Mucosa of rectum (tissue), 2 donors: ENCODE measurements around the gene KCNE4.
"Not testable (repeated sequence)": the region's sequence is repeated elsewhere in the genome, so short reads cannot be mapped to it uniquely, and the experiment has no call there.

Experiments used
- H3K27ac ChIP-seq, 2 donors: one replicate each; pipeline ENCODE4 v1.7.0; 2013; ENCODE audit warnings: inconsistent platforms in 2 of 2, low read depth in 2 of 2, low read length in 2 of 2
- H3K27me3 ChIP-seq, 2 donors: one replicate each; pipeline ENCODE4 v1.7.0; 2013; ENCODE audit warnings: low read length in 2 of 2; ENCODE audit not compliant: control insufficient read depth in 2 of 2, insufficient read depth in 2 of 2
- H3K36me3 ChIP-seq, 2 donors: one replicate each; pipeline ENCODE4 v1.7.0; 2013; ENCODE audit warnings: low read length in 2 of 2; ENCODE audit not compliant: control insufficient read depth in 2 of 2, insufficient read depth in 2 of 2
- H3K4me1 ChIP-seq, 2 donors: one replicate each; pipeline ENCODE4 v1.7.0; 2013; ENCODE audit warnings: low read length in 2 of 2, mild to moderate bottlenecking in 1 of 2; ENCODE audit not compliant: control insufficient read depth in 2 of 2, insufficient read depth in 2 of 2
- H3K4me3 ChIP-seq, 2 donors: one replicate each; pipeline ENCODE4 v1.7.0; 2013; ENCODE audit warnings: low read length in 2 of 2
- H3K9ac ChIP-seq, 2 donors: one replicate each; pipeline ENCODE4 v1.7.0; 2013; ENCODE audit warnings: low read length in 2 of 2, low read depth in 1 of 2, mild to moderate bottlenecking in 1 of 2
- H3K9me3 ChIP-seq, 2 donors: one replicate each; pipeline ENCODE4 v1.7.0; 2013; ENCODE audit warnings: low read length in 2 of 2; ENCODE audit not compliant: control insufficient read depth in 2 of 2
- donor health status: healthy.
- donor health status: Normal muscosa, but diverticular disease.

KCNE4 gene

GRCh38 chr2:223071139-223071538, 19.1 kb downstream of the KCNE4 start:
- no peaks in the 10 kb centered on the region for H3K36me3 ChIP-seq
- H3K9me3 ChIP-seq: no peaks in the 10 kb centered on the region
- H3K27me3 ChIP-seq: no peaks in the 10 kb centered on the region
- no peak overlapping the region for H3K27ac ChIP-seq
- no peak overlapping the region for H3K9ac ChIP-seq
- H3K4me1 ChIP-seq: no peaks in the 10 kb centered on the region
- no peak overlapping the region for H3K4me3 ChIP-seq

GRCh38 chr2:223072826-223073225, 20.8 kb downstream of the KCNE4 start:
- Histone ChIP-seq H3K9ac (no peak overlapping the region), H3K36me3 (no peaks in the 10 kb centered on the region), H3K27ac (no peak overlapping the region), H3K9me3 (no peaks in the 10 kb centered on the region), H3K27me3 (no peaks in the 10 kb centered on the region), H3K4me1 (no peaks in the 10 kb centered on the region), H3K4me3 (no peak overlapping the region)

GRCh38 chr2:223075301-223076270, 23.6 kb downstream of the KCNE4 start:
- H3K4me1 ChIP-seq: no peaks in the 10 kb centered on the region
- no peaks in the 10 kb centered on the region for H3K36me3 ChIP-seq
- H3K9me3 ChIP-seq: no peaks in the 10 kb centered on the region
- H3K9ac ChIP-seq: no peak overlapping the region
- H3K27me3 ChIP-seq: no peaks in the 10 kb centered on the region
- H3K4me3 ChIP-seq: no peak overlapping the region
- H3K27ac ChIP-seq: no peak overlapping the region

- Histone ChIP-seq H3K9ac (no peak overlapping the region), H3K36me3 (no peaks in the 10 kb centered on the region), H3K9me3 (no peaks in the 10 kb centered on the region), H3K27me3 (no peaks in the 10 kb centered on the region), H3K4me3 (no peak overlapping the region), H3K27ac (no peak overlapping the region), H3K4me1 (no peaks in the 10 kb centered on the region)
Measured at GRCh38 chr2:223076573-223076972, 24.6 kb downstream of the KCNE4 start.

- H3K36me3 ChIP-seq: no peaks in the 10 kb centered on the region
- no peak overlapping the region for H3K27ac ChIP-seq
- H3K9me3 ChIP-seq: no peaks in the 10 kb centered on the region
- no peak overlapping the region for H3K4me3 ChIP-seq
- no peaks in the 10 kb centered on the region for H3K4me1 ChIP-seq
- no peaks in the 10 kb centered on the region for H3K27me3 ChIP-seq
- no peak overlapping the region for H3K9ac ChIP-seq
Measured at GRCh38 chr2:223078482-223078881, 26.5 kb downstream of the KCNE4 start.

GRCh38 chr2:223079378-223079777, 27.4 kb downstream of the KCNE4 start:
- H3K27me3 ChIP-seq: no peaks in the 10 kb centered on the region
- no peak overlapping the region for H3K9ac ChIP-seq
- H3K9me3 ChIP-seq: no peaks in the 10 kb centered on the region
- no peaks in the 10 kb centered on the region for H3K4me1 ChIP-seq
- H3K4me3 ChIP-seq: no peak overlapping the region
- H3K27ac ChIP-seq: no peak overlapping the region
- no peaks in the 10 kb centered on the region for H3K36me3 ChIP-seq

- Histone ChIP-seq H3K9me3 (no peaks in the 10 kb centered on the region), H3K9ac (no peak overlapping the region), H3K27ac (no peak overlapping the region), H3K4me1 (no peaks in the 10 kb centered on the region), H3K36me3 (no peaks in the 10 kb centered on the region), H3K27me3 (no peaks in the 10 kb centered on the region), H3K4me3 (no peak overlapping the region)
Measured at GRCh38 chr2:223079925-223080324, 27.9 kb downstream of the KCNE4 start.

- H3K9ac ChIP-seq, H3K36me3 ChIP-seq, H3K9me3 ChIP-seq, H3K4me1 ChIP-seq, H3K4me3 ChIP-seq, H3K27ac ChIP-seq, H3K27me3 ChIP-seq: not testable (repeated sequence)
Measured at GRCh38 chr2:223080790-223081360, 28.9 kb downstream of the KCNE4 start.

- Histone ChIP-seq H3K9me3 (no peaks in the 10 kb centered on the region), H3K36me3 (no peaks in the 10 kb centered on the region), H3K4me3 (no peak overlapping the region), H3K4me1 (no peaks in the 10 kb centered on the region), H3K27ac (no peak overlapping the region), H3K9ac (no peak overlapping the region), H3K27me3 (no peaks in the 10 kb centered on the region)
Measured at GRCh38 chr2:223081789-223082188, 29.8 kb downstream of the KCNE4 start.

GRCh38 chr2:223082706-223083105, 30.7 kb downstream of the KCNE4 start:
- H3K4me1 ChIP-seq: no peaks in the 10 kb centered on the region
- no peak overlapping the region for H3K9ac ChIP-seq
- H3K36me3 ChIP-seq: no peaks in the 10 kb centered on the region
- no peak overlapping the region for H3K4me3 ChIP-seq
- no peak overlapping the region for H3K27ac ChIP-seq
- H3K27me3 ChIP-seq: no peaks in the 10 kb centered on the region
- no peaks in the 10 kb centered on the region for H3K9me3 ChIP-seq
